ENCODE results near the gene BRICD5.

DNA sequence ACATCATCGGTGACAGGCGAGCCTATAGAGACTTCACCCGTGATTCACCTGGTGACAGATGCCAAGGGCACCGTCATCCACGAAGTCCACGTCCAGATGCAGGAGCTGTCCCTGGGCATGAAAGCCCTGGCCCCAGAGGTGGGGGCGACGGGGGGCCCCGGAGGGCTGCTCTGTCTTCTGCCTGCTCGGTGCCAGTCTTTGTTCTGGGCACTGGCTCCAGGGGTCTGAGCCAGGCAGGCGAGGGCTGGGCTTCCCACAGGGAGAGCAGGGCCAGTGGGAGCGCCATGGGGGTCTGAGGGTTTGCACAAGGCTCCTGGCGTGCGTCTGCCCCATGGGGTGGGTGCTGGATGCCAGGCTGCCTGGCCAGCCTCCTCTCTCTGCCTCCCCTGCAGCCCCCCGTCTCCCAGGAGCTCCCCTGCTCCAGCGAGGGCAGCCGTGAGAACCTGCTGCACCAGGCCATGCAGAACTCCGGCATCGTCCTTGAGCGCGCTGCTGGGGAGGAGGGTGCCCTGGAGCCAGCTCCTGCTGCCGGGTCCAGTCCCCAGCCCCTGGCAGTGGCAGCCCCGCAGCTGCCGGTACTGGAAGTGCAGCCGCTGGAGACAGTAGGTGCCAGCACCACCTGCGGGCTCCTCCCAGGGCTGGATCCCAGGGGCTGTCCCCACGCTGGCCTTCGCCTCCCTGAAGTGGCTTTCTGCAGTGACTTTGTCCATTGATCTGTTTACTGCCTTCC lies 22.5 kb upstream of the BRICD5 start:
- TF ChIP-seq, protein P1, sequence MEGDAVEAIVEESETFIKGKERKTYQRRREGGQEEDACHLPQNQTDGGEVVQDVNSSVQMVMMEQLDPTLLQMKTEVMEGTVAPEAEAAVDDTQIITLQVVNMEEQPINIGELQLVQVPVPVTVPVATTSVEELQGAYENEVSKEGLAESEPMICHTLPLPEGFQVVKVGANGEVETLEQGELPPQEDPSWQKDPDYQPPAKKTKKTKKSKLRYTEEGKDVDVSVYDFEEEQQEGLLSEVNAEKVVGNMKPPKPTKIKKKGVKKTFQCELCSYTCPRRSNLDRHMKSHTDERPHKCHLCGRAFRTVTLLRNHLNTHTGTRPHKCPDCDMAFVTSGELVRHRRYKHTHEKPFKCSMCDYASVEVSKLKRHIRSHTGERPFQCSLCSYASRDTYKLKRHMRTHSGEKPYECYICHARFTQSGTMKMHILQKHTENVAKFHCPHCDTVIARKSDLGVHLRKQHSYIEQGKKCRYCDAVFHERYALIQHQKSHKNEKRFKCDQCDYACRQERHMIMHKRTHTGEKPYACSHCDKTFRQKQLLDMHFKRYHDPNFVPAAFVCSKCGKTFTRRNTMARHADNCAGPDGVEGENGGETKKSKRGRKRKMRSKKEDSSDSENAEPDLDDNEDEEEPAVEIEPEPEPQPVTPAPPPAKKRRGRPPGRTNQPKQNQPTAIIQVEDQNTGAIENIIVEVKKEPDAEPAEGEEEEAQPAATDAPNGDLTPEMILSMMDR (IDR thresholded peaks at IDR 0.05 in 8 of 11, conservative IDR thresholded peaks at IDR 0.05 in 3 of 11): no peak
- TF ChIP-seq POLR2A (IDR thresholded peaks at IDR 0.05): no peak
